ENCODE measurements around the gene SUFU. TPM values are rescaled to one million over a fixed set of nuclear protein-coding genes. Genes with fewer than 3 reads are reported as not detected.

SUFU gene
- total RNA-seq, 2 experiments from 2014 or later: 8.2 to 10.0 TPM

DNA sequence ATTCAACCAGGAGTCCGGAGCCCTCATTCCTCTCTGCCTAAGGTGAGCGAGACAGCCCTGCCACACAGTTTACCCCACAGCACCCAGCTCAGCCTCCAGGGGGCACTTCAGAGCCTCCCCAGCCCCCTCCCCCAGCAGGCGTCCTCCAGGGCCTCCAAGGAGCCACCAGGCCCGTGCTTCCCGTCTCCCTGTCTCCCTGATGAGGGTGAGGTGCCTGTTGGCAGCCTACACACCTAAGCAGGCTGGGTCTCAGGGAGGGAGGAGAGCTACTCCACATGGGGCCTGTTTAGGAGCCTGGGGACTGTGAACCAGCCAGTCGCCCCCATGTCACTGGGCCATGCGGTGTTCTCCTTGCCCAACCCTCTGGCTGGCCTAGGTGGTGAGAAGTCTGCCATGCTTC, 111.6 kb downstream of the SUFU start:
- Mint-ChIP-seq H3K4me1 (ENCODE audit: low read depth) (peaks cover 32% of the 10 kb centered on the region), H3K4me3 (no peak overlapping the region), H3K27ac (no peak overlapping the region), H3K36me3 (peaks cover 1% of the 10 kb centered on the region), H3K9me3 (no peaks in the 10 kb centered on the region), H3K27me3 (no peaks in the 10 kb centered on the region)
- intact Hi-C loops (cut with micrococcal nuclease): no loop called here
- POLR2A ChIA-PET: interaction anchor here (1.1 kb wide), 1 partner anchor 29 kb away, joined by 5 read pairs; no protein-coding TSS in a partner anchor
- CTCF ChIA-PET: interaction anchor here (0.6 to 1.8 kb wide), 8 partner anchors 9 to 177 kb away, joined by 3 to 6 read pairs (median 3); partner anchors contain the start of gene TRIM8
- peak; percentile 54 for DNase-seq

DNA sequence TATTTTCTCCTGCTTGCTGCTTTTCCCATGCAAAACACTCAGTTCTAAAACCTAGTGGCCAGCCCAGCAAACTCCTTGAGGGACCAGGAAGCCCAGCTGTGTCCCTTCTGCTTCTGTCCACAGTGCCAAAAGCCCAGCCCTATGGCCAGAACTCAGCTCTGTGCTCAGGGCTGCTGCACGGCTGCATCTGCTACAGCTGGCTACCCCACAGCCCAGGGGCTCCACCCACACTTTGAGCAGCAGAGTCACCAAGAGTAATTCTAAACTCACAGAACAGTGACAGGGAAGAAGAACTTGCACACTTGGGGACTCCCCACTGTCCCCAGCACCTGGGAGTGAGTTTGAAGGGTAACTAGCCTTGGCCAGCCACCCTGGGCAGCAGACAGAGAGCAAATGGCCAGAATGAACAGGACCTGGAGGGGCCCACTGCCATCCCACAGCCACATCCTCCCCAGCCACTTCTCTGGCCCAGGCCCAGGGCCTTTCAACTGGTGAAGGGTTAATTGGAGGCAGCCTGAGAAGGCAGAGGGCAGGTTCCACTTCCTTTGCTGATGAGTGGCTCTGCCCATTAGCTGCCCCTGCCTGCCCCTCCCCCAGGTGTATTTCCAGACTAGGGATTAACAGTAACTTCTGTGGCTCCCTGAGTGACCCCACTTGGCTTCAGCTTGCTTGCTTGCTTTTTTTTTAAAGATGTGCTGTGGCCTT, 112.4 kb downstream of the SUFU start:
- Mint-ChIP-seq H3K36me3 (peaks cover 1% of the 10 kb centered on the region), H3K27me3 (no peaks in the 10 kb centered on the region), H3K4me3 (no peak overlapping the region), H3K4me1 (ENCODE audit: low read depth) (peaks cover 30% of the 10 kb centered on the region), H3K9me3 (no peaks in the 10 kb centered on the region), H3K27ac (peak overlapping the region; percentile 23)
- intact Hi-C loops (cut with micrococcal nuclease): no loop called here
- no peak for DNase-seq
- ChIA-PET CTCF (interaction anchor here (0.7 to 1.8 kb wide), 4 partner anchors 10 to 58 kb away, joined by 3 to 5 read pairs (median 3); partner anchors contain the start of gene TRIM8), POLR2A (interaction anchor here (1.1 kb wide), 1 partner anchor 29 kb away, joined by 5 read pairs; no protein-coding TSS in a partner anchor)

GRCh38 chr10:102617041-102617440, 113.3 kb downstream of the SUFU start:
- intact Hi-C loops (cut with micrococcal nuclease): no loop called here
- no peaks in the 10 kb centered on the region for H3K27me3 Mint-ChIP-seq
- no peak for DNase-seq
- peaks cover 25% of the 10 kb centered on the region for H3K4me1 Mint-ChIP-seq (ENCODE audit: low read depth)
- H3K9me3 Mint-ChIP-seq: no peaks in the 10 kb centered on the region
- ChIA-PET POLR2A (no interaction called here), CTCF (interaction anchor here (0.5 to 1.4 kb wide), 4 partner anchors 9 to 478 kb away, joined by 3 read pairs; no protein-coding TSS in a partner anchor)
- H3K4me3 Mint-ChIP-seq: no peak overlapping the region
- H3K27ac Mint-ChIP-seq: no peak overlapping the region
- H3K36me3 Mint-ChIP-seq: peaks cover 1% of the 10 kb centered on the region

GRCh38 chr10:102617816-102618215, 114.0 kb downstream of the SUFU start:
- no peak overlapping the region for H3K27ac Mint-ChIP-seq
- no peak for DNase-seq
- peaks cover 1% of the 10 kb centered on the region for H3K36me3 Mint-ChIP-seq
- H3K4me3 Mint-ChIP-seq: no peak overlapping the region
- ChIA-PET CTCF (no interaction called here), POLR2A (no interaction called here)
- no peaks in the 10 kb centered on the region for H3K27me3 Mint-ChIP-seq
- peaks cover 18% of the 10 kb centered on the region for H3K4me1 Mint-ChIP-seq (ENCODE audit: low read depth)
- intact Hi-C loops (cut with micrococcal nuclease): no loop called here
- no peaks in the 10 kb centered on the region for H3K9me3 Mint-ChIP-seq

GRCh38 chr10:102619281-102619981, 115.7 kb downstream of the SUFU start:
- no peak for DNase-seq
- intact Hi-C loops (cut with micrococcal nuclease): no loop called here
- Mint-ChIP-seq H3K9me3 (no peaks in the 10 kb centered on the region), H3K27me3 (no peaks in the 10 kb centered on the region), H3K4me1 (ENCODE audit: low read depth) (peaks cover 9% of the 10 kb centered on the region), H3K27ac (no peak overlapping the region), H3K36me3 (peaks cover 1% of the 10 kb centered on the region), H3K4me3 (no peak overlapping the region)
- CTCF ChIA-PET: interaction anchor here (0.7 kb wide), 1 partner anchor 16 kb away, joined by 3 read pairs; no protein-coding TSS in a partner anchor
- POLR2A ChIA-PET: no interaction called here

- ChIA-PET CTCF (no interaction called here), POLR2A (no interaction called here)
- peaks cover 9% of the 10 kb centered on the region for H3K4me1 Mint-ChIP-seq (ENCODE audit: low read depth)
- no peaks in the 10 kb centered on the region for H3K27me3 Mint-ChIP-seq
- DNase-seq: no peak
- H3K27ac Mint-ChIP-seq: no peak overlapping the region
- intact Hi-C loops (cut with micrococcal nuclease): no loop called here
- H3K9me3 Mint-ChIP-seq: no peaks in the 10 kb centered on the region
- H3K4me3 Mint-ChIP-seq: no peak overlapping the region
- H3K36me3 Mint-ChIP-seq: peaks cover 1% of the 10 kb centered on the region
These were observed 116.4 kb downstream of the SUFU start for GRCh38 chr10:102620138-102620590.

DNA sequence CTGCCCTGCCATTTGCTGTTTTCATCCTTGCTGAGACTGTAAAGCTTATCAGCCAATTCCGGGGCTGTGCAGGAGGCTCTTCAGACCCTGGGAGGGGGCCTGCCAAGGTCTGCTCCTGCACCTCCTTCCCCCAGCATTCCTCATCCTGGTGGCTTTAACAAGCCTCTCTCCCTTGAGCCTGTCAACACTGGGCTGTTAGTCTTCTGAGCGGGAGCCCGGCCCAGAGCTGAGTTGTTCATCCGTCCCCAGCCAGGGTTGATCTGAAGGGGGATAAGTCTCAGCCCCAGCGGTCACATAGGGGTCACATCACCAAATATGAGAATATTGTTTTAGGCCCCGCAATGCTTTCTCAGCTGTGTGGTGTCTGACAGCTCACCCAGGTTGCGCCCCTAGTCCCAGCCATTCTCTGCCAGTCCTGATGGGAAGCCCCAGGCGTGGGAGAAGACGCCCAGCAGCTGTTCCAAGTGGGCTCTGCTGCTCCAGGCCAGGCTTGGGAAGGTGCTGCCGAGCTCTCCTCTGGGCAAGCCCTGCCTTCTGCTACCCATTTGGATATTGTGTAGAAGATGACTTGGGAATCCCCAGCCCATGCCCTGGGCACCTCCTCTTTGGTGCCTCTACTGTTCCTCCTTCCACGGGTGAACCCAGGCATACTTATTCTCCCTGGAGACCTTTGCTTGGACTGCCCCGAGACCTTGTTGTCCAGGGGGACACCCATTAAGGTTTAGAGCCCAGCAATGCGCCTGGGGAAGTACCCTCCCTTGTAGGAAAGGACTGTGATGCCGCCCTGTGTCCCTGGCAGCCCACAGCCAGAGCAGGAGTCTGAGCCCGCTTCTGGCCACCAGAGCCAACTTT, 117.0 kb downstream of the SUFU start:
- Mint-ChIP-seq H3K4me3 (no peak overlapping the region), H3K9me3 (no peaks in the 10 kb centered on the region), H3K4me1 (ENCODE audit: low read depth) (peaks cover 9% of the 10 kb centered on the region), H3K27ac (peak overlapping the region; percentile 15), H3K27me3 (no peaks in the 10 kb centered on the region), H3K36me3 (peaks cover 1% of the 10 kb centered on the region)
- CTCF ChIA-PET: no interaction called here
- intact Hi-C loops (cut with micrococcal nuclease): no loop called here
- POLR2A ChIA-PET: no interaction called here
- no peak for DNase-seq

DNA sequence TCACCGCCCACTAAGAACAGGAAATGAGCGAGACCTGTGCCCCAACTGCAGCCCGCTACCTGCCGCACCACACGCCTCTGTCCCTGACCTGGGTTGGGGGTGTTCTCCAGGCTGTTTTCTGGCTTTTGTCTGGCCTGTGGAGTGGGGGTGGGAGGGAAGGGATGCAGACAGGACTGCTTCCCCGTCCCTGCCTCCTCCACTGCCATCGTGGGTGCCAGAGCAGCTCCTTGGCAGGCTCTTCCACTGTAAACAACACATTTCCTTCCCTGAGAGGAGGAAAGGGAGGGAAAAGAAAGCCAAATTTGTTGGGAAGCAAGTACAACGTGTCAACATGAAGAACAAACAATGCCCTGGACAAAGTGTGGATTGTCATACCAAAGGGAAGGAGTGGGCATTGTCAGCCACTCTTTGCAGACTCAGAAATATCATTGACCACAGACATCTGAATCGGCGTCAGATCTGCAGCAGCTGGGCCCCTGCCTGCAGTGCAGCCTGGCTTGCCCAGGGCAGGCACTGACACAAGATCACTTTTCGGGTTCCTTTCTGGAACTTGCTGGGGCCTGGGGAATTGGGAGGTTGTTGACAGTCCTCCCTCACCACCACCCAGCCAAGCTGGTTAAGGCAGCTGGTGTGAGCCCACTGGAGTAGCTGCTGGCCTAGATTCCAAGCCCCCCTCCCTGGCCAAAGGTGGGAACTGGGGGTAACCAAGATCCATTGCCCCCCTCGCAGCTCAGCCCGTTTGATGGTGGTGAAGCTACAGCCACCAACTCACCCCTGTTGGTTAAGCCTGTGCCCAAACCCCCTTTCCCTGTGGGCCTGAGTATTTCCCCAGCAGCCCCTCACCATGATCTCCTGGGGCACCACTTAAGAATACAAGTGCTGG, 117.9 kb downstream of the SUFU start:
- H3K27me3 Mint-ChIP-seq: no peaks in the 10 kb centered on the region
- H3K36me3 Mint-ChIP-seq: peaks cover 1% of the 10 kb centered on the region
- peak; percentile 45 for DNase-seq
- ChIA-PET POLR2A (no interaction called here), CTCF (no interaction called here)
- intact Hi-C loops (cut with micrococcal nuclease): no loop called here
- H3K9me3 Mint-ChIP-seq: no peaks in the 10 kb centered on the region
- peaks cover 9% of the 10 kb centered on the region for H3K4me1 Mint-ChIP-seq (ENCODE audit: low read depth)
- H3K27ac Mint-ChIP-seq: peak overlapping the region; percentile 15
- H3K4me3 Mint-ChIP-seq: no peak overlapping the region

DNA sequence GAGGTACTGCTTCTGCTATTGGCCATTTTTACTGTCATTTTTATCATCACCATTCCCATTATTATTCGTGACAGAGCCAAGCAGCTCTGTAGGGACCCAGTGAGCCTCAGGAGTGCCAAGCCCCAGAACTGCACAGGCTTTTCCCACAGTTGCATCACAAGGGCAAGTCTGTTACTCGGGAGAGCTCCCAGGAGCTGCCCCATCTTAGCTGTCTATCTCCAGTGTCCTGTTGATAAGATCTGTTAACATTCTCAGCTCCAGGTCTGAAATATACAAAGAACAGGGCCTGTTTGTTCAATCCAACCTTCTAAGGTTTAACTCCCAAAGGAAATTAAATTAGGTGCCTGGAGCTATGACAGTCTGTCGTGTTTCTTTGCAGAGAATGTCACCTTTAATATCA, 120.3 kb downstream of the SUFU start:
- no peak overlapping the region for H3K27ac Mint-ChIP-seq
- no peak overlapping the region for H3K4me3 Mint-ChIP-seq
- no peak for DNase-seq
- intact Hi-C loops (cut with micrococcal nuclease): no loop called here
- H3K36me3 Mint-ChIP-seq: no peaks in the 10 kb centered on the region
- ChIA-PET CTCF (interaction anchor here (0.5 to 0.9 kb wide), 2 partner anchors 9 to 107 kb away, joined by 3 to 5 read pairs; no protein-coding TSS in a partner anchor), POLR2A (interaction anchor here (0.5 kb wide), 1 partner anchor 192 kb away, joined by 3 read pairs; the partner anchor contains the start of gene CUEDC2)
- no peaks in the 10 kb centered on the region for H3K27me3 Mint-ChIP-seq
- peaks cover 9% of the 10 kb centered on the region for H3K4me1 Mint-ChIP-seq (ENCODE audit: low read depth)
- no peaks in the 10 kb centered on the region for H3K9me3 Mint-ChIP-seq

DNA sequence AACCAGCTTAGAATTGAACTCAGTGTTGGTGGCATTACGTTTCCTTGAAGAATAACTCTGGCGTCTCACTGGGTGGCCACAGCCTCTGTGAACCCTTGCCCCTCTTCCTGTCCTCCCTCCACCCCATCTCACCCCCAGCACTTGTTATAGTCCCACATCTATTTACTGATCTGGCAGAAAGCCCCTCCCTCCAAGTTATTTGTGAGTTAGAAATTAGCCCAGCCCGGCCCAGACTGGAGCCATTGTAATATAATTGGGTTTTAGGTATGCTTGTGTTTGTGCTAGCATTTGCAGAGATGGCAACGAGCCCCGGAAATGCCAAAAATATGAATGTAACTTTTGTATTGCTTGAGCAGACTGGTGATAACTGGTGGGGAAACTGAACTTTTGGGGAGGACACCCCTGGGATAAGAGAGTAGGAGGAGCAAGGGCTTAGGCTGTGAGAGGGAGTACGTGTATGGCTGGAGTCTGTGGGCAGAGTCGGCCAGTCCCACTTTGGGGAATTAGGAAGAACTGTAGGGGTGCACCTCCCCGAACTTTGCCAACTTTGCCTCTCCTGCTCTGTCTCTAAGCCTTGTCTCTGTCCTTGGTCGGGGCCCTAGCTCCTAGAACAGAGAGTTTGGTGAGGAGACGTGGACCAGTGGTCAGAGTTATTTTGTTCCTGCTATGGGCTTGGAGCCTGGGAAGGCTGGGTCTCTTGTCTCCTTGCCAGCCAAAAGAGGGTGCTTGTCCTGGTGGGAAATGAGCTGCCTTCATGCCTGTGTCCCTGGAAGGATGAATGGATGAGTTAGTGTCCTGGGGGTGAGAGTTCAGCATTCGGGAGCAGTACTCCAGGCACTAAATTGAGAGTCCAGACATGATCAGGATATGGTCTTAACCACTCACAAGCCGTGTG, 121.2 kb downstream of the SUFU start:
- no peak overlapping the region for H3K4me3 Mint-ChIP-seq
- H3K27ac Mint-ChIP-seq: no peak overlapping the region
- no peaks in the 10 kb centered on the region for H3K27me3 Mint-ChIP-seq
- DNase-seq: no peak
- ChIA-PET POLR2A (no interaction called here), CTCF (interaction anchor here (0.9 to 1.2 kb wide), 2 partner anchors 8 to 10 kb away, joined by 3 read pairs; no protein-coding TSS in a partner anchor)
- intact Hi-C loops (cut with micrococcal nuclease): no loop called here
- H3K4me1 Mint-ChIP-seq (ENCODE audit: low read depth): peaks cover 9% of the 10 kb centered on the region
- H3K9me3 Mint-ChIP-seq: no peaks in the 10 kb centered on the region
- H3K36me3 Mint-ChIP-seq: no peaks in the 10 kb centered on the region

Measured in activated CD4-positive, alpha-beta memory T cell treated with anti-CD3 and anti-CD28 coated beads for 36 hours (primary cell).